Measurements from ENCODE around the gene DPM3. TPM values are rescaled to one million over a fixed set of nuclear protein-coding genes. Genes with fewer than 3 reads are reported as not detected.

Gene DPM3
- total and polyA plus RNA-seq, 2 of the 4 experiments (the other 2 are of a cell fraction) = 29.0 to 129 TPM

DNA sequence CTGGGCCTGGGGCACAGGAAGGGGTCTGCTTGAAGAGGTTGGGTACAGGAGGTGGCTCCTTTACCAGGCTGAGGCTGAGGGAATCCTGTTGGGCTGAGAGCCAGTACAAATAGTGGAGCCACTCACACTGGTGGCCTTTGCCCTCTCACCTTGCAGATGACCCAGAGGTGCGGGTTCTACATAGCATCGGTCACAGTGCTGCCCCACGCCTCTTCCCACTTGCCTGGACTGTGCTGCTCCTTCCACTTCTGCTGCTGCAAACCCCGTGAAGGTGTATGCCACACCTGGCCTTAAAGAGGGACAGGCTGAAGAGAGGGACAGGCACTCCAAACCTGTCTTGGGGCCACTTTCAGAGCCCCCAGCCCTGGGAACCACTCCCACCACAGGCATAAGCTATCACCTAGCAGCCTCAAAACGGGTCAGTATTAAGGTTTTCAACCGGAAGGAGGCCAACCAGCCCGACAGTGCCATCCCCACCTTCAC lies 6.5 kb downstream of the DPM3 start:
- Histone ChIP-seq H2BK5ac (ENCODE audit: low read depth, low read length, poor library complexity, severe bottlenecking) (no peak overlapping the region), H3K27ac (ENCODE audit: insufficient read depth, low read length) (no peak overlapping the region), H3K4me3 (ENCODE audit: insufficient read depth, low read depth, low read length) (no peak overlapping the region), H4K5ac (ENCODE audit: low read depth, low read length) (no peak overlapping the region), H4K8ac (ENCODE audit: low read depth in 2 of 2, low read length in 2 of 2) (no peak overlapping the region), H3K9me3 (ENCODE audit: control insufficient read depth, insufficient read depth, low read length) (no peaks in the 10 kb centered on the region), H2AK9ac (replicated peaks; ENCODE audit: low read depth, low read length, poor library complexity) (no peak overlapping the region), H3K4ac (ENCODE audit: low read depth, low read length) (no peak overlapping the region), H3K4me1 (ENCODE audit: control insufficient read depth, insufficient read depth, low read length) (peaks cover 17% of the 10 kb centered on the region), H3K14ac (replicated peaks; ENCODE audit: low read depth, low read length) (no peak overlapping the region), H3K9ac (ENCODE audit: low read depth, low read length) (no peak overlapping the region), H2BK20ac (ENCODE audit: low read depth, low read length) (no peak overlapping the region), H3K23ac (ENCODE audit: low read depth, low read length) (no peak overlapping the region), H3K27me3 (ENCODE audit: control insufficient read depth, insufficient read depth, low read length) (peaks cover 5% of the 10 kb centered on the region), H4K91ac (ENCODE audit: insufficient read depth, low read depth, low read length) (no peak overlapping the region), H2AFZ (replicated peaks; ENCODE audit: low read length, poor library complexity) (peak overlapping the region; percentile 25), H2BK120ac (ENCODE audit: low read depth, low read length) (no peak overlapping the region), H3K4me2 (ENCODE audit: low read depth, low read length) (no peak overlapping the region), H3K79me1 (ENCODE audit: low read depth in 1 of 2, low read length in 2 of 2) (peaks cover 16 to 32% of the 10 kb centered on the region in 2 experiments), H3K9me1 (ENCODE audit: insufficient read depth, low read length) (peaks cover 24% of the 10 kb centered on the region; the same call in 1 of the 2 replicates), H3K18ac (ENCODE audit: low read depth, low read length) (no peak overlapping the region), H4K20me1 (ENCODE audit: insufficient read depth, low read length) (no peaks in the 10 kb centered on the region), H3K56ac (ENCODE audit: extremely low read depth, insufficient read depth, low read length) (no peak overlapping the region), H3K36me3 (ENCODE audit: control insufficient read depth, insufficient read depth, low read length) (peaks cover 9% of the 10 kb centered on the region), H2AK5ac (ENCODE audit: low read depth, low read length) (peak overlapping the region; percentile 34; the same call in 1 of the 2 replicates), H2BK15ac (ENCODE audit: low read depth, low read length) (no peak overlapping the region)
- no TSS peak for BruUV-seq (replicated peaks)
- CTCF ChIA-PET = no interaction called here
- intact Hi-C loops (cut with micrococcal nuclease) = no loop called here
- POLR2A ChIA-PET (ENCODE audit: unreplicated experiment) = no interaction called here
- dilution Hi-C loops (cut with HindIII; ENCODE audit: low sequenced_read_pairs, unreplicated experiment) = no loop called here
- TF ChIP-seq MAFK (IDR thresholded peaks at IDR 0.05; ENCODE audit: low read depth, low read length) = no peak
- TF ChIP-seq, protein P1, sequence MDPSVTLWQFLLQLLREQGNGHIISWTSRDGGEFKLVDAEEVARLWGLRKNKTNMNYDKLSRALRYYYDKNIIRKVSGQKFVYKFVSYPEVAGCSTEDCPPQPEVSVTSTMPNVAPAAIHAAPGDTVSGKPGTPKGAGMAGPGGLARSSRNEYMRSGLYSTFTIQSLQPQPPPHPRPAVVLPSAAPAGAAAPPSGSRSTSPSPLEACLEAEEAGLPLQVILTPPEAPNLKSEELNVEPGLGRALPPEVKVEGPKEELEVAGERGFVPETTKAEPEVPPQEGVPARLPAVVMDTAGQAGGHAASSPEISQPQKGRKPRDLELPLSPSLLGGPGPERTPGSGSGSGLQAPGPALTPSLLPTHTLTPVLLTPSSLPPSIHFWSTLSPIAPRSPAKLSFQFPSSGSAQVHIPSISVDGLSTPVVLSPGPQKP (IDR thresholded peaks at IDR 0.05; ENCODE audit: borderline replicate concordance, low read depth, low read length) = no peak
- TF ChIP-seq MAZ (IDR thresholded peaks at IDR 0.05; ENCODE audit: borderline replicate concordance, low read depth, low read length) = no peak
- TF ChIP-seq CHD1 (IDR thresholded peaks at IDR 0.05; ENCODE audit: low read depth, low read length) = no peak
- TF ChIP-seq FOS (IDR thresholded peaks at IDR 0.05; ENCODE audit: low read depth, low read length) = no peak
- TF ChIP-seq CTCF (conservative IDR thresholded peaks at IDR 0.05; ENCODE audit: low read depth, low read length) = no peak
- TF ChIP-seq USF2 (IDR thresholded peaks at IDR 0.05; ENCODE audit: low read depth, low read length) = no peak
- no peak for TF ChIP-seq CEBPB (IDR thresholded peaks at IDR 0.05; ENCODE audit: low read depth, low read length)
- no peak for TF ChIP-seq MXI1 (IDR thresholded peaks at IDR 0.05; ENCODE audit: borderline replicate concordance, low read depth, low read length)
- no peak for TF ChIP-seq RFX5 (IDR thresholded peaks at IDR 0.05; ENCODE audit: low read depth, low read length)
- TF ChIP-seq POLR2A (IDR thresholded peaks at IDR 0.05; ENCODE audit: low read depth, low read length) = no peak
- no peak for TF ChIP-seq NFE2L2 (IDR thresholded peaks at IDR 0.05; ENCODE audit: low read depth, low read length)
- TF ChIP-seq RCOR1 (IDR thresholded peaks at IDR 0.05; ENCODE audit: insufficient replicate concordance, low read length) = no peak
- TF ChIP-seq BHLHE40 (IDR thresholded peaks at IDR 0.05; ENCODE audit: low read depth, low read length) = no peak
- no peak for TF ChIP-seq SMC3 (IDR thresholded peaks at IDR 0.05; ENCODE audit: low read depth, low read length)
- TF ChIP-seq RAD21 (IDR thresholded peaks at IDR 0.05; ENCODE audit: low read length) = no peak
- in situ Hi-C loops (cut with MboI; ENCODE audit: low sequenced_read_pairs) = no loop called here
- 90% methylated on average over 2 of the region's 7 CpGs; no CpG with 5 or more reads in 1 of the 2 experiments for WGBS, 2 experiments (ENCODE audit: extremely low coverage in 2 of 2, insufficient read length in 1 of 2)
- DNase-seq (no peak), ATAC-seq (ENCODE audit: low read depth) (no peak)
